ENCODE data around the gene MYOZ3. TPM values are rescaled to one million over a fixed set of nuclear protein-coding genes. Genes with fewer than 3 reads are reported as not detected.

Gene MYOZ3
- total RNA-seq, 2 donors from 2014 or later: 0.81 to 2.8 TPM

DNA sequence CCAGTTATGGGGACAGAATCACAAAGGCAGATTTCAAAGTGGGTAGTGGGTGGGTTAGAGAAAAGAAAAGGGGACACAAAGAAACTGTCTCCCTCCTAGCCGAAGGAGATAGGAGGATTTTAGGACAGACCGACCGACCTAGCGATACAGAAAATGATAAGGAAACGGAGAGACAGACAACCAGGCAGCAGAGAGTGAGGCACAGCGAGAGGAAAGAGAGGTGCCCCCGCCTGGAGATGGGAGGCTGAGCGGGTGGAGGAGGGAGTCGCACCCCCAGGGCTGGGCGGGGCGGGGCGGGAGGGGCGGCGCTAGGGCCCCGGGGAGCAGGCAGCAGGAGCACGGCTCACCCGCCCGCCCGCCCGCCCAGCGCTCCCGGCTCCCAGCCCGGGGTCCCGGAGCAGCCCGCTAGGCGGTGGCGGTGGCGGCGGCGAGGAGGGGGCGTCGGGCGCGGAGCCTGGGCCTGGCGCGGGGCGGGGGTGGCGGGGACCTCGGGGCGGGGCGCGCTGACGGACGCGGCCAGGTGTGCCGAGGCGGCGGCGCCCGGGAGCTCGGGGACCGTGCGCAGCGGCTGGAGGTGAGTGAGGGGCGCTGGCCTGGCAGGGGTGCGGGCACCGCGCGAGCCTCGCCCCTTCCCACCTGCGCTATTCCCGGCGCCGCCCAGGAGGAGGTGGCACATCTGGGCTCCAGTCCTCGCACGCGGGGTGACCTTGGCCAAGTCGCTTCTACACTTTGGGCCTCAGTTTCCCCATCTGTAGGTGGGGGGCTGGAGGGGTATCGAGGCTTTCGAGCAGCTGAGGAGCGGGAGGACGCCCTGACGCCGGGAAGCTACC, 36.5 kb upstream of the MYOZ3 start:
- Histone ChIP-seq H3K27ac (peak overlapping the region; percentile 99 to 100), H3K4me1 (ENCODE audit: control insufficient read depth in 1 of 2, low read depth in 2 of 2) (peaks cover 23 to 65% of the 10 kb centered on the region in 2 donors), H3K4me3 (peak overlapping the region; percentile 94), H3K9me3 (no peaks in the 10 kb centered on the region), H3K27me3 (replicated peaks; ENCODE audit: insufficient read depth) (no peaks in the 10 kb centered on the region), H3K36me3 (no peaks in the 10 kb centered on the region)
- DNase-seq (ENCODE audit: low spot score) (no peak), ATAC-seq (ENCODE audit: insufficient number of reproducible peaks, low FRiP score, low read depth) (no peak)
- TF ChIP-seq, protein P1, sequence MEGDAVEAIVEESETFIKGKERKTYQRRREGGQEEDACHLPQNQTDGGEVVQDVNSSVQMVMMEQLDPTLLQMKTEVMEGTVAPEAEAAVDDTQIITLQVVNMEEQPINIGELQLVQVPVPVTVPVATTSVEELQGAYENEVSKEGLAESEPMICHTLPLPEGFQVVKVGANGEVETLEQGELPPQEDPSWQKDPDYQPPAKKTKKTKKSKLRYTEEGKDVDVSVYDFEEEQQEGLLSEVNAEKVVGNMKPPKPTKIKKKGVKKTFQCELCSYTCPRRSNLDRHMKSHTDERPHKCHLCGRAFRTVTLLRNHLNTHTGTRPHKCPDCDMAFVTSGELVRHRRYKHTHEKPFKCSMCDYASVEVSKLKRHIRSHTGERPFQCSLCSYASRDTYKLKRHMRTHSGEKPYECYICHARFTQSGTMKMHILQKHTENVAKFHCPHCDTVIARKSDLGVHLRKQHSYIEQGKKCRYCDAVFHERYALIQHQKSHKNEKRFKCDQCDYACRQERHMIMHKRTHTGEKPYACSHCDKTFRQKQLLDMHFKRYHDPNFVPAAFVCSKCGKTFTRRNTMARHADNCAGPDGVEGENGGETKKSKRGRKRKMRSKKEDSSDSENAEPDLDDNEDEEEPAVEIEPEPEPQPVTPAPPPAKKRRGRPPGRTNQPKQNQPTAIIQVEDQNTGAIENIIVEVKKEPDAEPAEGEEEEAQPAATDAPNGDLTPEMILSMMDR (IDR thresholded peaks at IDR 0.05): peak; percentile 12

DNA sequence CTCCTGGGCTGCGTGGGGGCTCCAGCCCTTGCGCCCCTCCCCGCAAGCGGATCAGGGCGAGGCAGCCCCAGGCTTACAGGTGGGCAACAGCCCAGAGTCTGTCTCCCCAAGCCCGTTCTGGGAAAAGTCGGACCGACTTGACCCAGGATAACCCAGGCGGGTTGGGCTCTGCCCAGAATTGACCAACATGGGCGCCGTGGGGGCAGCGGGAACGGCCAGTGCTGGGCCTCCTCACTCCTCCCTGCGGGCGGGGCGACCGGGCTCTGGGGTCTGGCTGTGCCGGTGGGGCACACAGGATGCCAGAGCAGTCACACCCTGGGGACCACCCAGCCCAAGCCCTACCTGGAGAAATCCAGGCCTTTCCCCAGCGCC, 35.9 kb upstream of the MYOZ3 start:
- Histone ChIP-seq H3K27me3 (replicated peaks; ENCODE audit: insufficient read depth) (no peaks in the 10 kb centered on the region), H3K4me3 (peak overlapping the region; percentile 94), H3K9me3 (no peaks in the 10 kb centered on the region), H3K27ac (peak overlapping the region; percentile 99 to 100), H3K4me1 (ENCODE audit: control insufficient read depth in 1 of 2, low read depth in 2 of 2) (peaks cover 23 to 65% of the 10 kb centered on the region in 2 donors), H3K36me3 (no peaks in the 10 kb centered on the region)
- no peak for DNase-seq (ENCODE audit: low spot score)
- no peak for ATAC-seq (ENCODE audit: insufficient number of reproducible peaks, low FRiP score, low read depth)
- TF ChIP-seq, protein P1 (IDR thresholded peaks at IDR 0.05): no peak

DNA sequence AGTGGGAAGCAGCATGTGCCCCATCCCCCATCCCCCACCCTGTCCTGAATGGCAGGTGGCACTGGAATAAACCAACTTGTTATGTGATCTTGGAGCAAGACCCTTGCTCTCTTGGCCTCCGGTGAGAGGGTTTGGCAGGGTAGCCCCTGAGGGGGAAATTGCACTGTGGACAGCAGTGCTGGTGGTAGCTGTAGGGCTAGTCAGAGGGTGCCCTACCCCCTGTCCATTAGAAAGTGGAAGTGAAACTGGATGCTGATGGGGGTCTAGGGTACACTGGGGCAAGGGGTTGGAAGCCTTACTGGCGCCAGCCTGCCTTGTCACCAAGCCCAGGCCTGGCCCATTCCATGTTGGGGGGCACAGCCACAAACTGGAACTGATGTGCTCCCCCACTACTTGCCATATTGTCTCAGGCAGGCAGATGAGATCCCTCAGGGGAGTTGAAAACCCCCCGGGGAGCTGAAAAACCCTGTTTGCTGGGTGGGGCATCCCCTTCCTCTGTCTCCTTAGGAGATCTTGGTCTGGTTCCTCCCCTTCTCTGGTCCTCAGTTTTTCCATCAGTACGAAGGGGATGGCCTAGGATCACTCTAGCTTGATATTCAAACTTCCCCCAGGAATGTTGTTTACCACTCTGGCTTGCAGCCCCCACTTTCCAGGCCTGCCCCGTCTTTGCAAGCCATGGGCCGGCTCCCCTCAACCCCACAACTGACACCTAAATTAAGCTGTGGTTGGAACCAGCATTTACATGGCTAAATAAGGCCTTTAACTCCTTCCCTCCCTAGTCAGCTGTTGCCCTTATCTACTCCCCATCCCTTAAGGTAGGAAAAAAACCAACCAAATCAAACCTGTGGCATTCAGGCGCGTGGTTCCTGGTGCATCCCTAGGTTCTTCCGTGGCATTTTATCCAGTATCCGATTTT, 35.0 kb upstream of the MYOZ3 start:
- Histone ChIP-seq H3K36me3 (no peaks in the 10 kb centered on the region), H3K4me3 (peak overlapping the region; percentile 94), H3K9me3 (no peaks in the 10 kb centered on the region), H3K27me3 (replicated peaks; ENCODE audit: insufficient read depth) (no peaks in the 10 kb centered on the region), H3K27ac (peak overlapping the region; percentile 99 to 100), H3K4me1 (ENCODE audit: control insufficient read depth in 1 of 2, low read depth in 2 of 2) (peaks cover 33 to 72% of the 10 kb centered on the region in 2 donors)
- DNase-seq (ENCODE audit: low spot score) (no peak), ATAC-seq (ENCODE audit: insufficient number of reproducible peaks, low FRiP score, low read depth) (no peak)
- TF ChIP-seq, protein P1 (IDR thresholded peaks at IDR 0.05): no peak

DNA sequence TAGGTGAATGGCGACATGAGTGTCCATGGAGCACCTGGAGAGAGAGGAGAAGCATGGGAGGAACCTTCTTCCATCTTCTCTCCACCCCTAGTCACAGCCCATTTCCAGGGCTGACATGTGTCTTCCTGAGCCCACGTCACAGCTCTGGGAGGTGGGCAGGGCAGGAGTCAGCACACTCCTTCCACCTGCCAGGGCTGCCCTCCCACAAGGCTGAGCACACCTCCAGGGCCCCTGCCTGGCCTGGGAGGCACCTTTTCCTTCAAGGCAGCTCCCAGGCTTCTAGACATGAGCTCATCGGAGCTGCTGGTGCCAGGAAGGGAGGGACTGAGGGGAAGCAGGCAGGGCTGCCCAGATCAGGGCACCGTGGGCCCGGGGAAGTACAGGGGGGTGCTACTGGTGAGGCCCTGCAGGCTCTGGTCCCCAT, 34.2 kb upstream of the MYOZ3 start:
- ATAC-seq (ENCODE audit: insufficient number of reproducible peaks, low FRiP score, low read depth): peak; percentile 25
- no peaks in the 10 kb centered on the region for H3K9me3 ChIP-seq
- no peak for DNase-seq (ENCODE audit: low spot score)
- TF ChIP-seq, protein P1 (IDR thresholded peaks at IDR 0.05): no peak
- peaks cover 39 to 74% of the 10 kb centered on the region in 2 donors for H3K4me1 ChIP-seq (ENCODE audit: control insufficient read depth in 1 of 2, low read depth in 2 of 2)
- H3K27me3 ChIP-seq (replicated peaks; ENCODE audit: insufficient read depth): no peaks in the 10 kb centered on the region
- peak overlapping the region; percentile 94 for H3K4me3 ChIP-seq
- H3K36me3 ChIP-seq: no peaks in the 10 kb centered on the region
- peak overlapping the region; percentile 99 to 100 for H3K27ac ChIP-seq

Data from thoracic aorta (tissue), 2 donors.